NT2/D1 (cell line): Measurements from ENCODE around the gene DNAL4.

Experiments
- DNase-seq: peaks from one replicate; pipeline ENCODE4 v3.0.0-alpha.2; 2011; ENCODE audit warnings: low read depth, low spot score
- H3K27me3 ChIP-seq: 2 replicates; pipeline ENCODE4 v1.6.0; 2011; ENCODE audit warnings: mild to moderate bottlenecking; ENCODE audit not compliant: insufficient read length, insufficient read depth
- H3K36me3 ChIP-seq: 2 replicates; pipeline ENCODE4 v1.6.1; 2011; ENCODE audit warnings: mild to moderate bottlenecking, low read length, mixed read lengths; ENCODE audit not compliant: insufficient read depth, insufficient read length
- H3K4me1 ChIP-seq: 2 replicates; pipeline ENCODE4 v1.5.1; 2011; ENCODE audit not compliant: insufficient read depth, insufficient read length
- H3K4me3 ChIP-seq: 2 replicates; pipeline ENCODE4 v1.5.1; 2011; ENCODE audit warnings: low read depth; ENCODE audit not compliant: insufficient read length
- H3K9ac ChIP-seq: 2 replicates; pipeline ENCODE4 v1.6.0; 2011; ENCODE audit warnings: low read depth; ENCODE audit not compliant: insufficient read length
- H3K9me3 ChIP-seq: 2 replicates; pipeline ENCODE4 v1.5.1; 2011; ENCODE audit warnings: mild to moderate bottlenecking, low read length; ENCODE audit not compliant: insufficient read depth
- SUZ12 ChIP-seq: IDR thresholded peaks from 2 replicates; pipeline ENCODE4 v1.6.1; 2011; ENCODE audit not compliant: insufficient read length, insufficient read depth; ENCODE audit errors: extremely low read depth
- YY1 ChIP-seq: IDR thresholded peaks from 2 replicates; pipeline ENCODE4 v1.6.1; 2011; ENCODE audit not compliant: insufficient read length, insufficient read depth
- ZNF274 ChIP-seq: IDR thresholded peaks from 2 replicates; pipeline ENCODE4 v1.6.1; 2011; ENCODE audit warnings: mild to moderate bottlenecking, low read depth, low read length

DNAL4 gene

GRCh38 chr22:38786631-38787030 is 7.3 kb downstream of the DNAL4 start:
- no peak overlapping the region for H3K9ac ChIP-seq
- no peaks in the 10 kb centered on the region for H3K27me3 ChIP-seq
- no peak for TF ChIP-seq YY1
- no peak for TF ChIP-seq ZNF274
- TF ChIP-seq SUZ12, result no peak
- H3K9me3 ChIP-seq, result no peaks in the 10 kb centered on the region
- no peak for DNase-seq
- H3K36me3 ChIP-seq, result peaks cover 19% of the 10 kb centered on the region
- H3K4me3 ChIP-seq, result no peak overlapping the region
- H3K4me1 ChIP-seq, result peaks cover 3% of the 10 kb centered on the region

- Histone ChIP-seq H3K36me3 (peaks cover 27% of the 10 kb centered on the region), H3K4me3 (no peak overlapping the region), H3K9me3 (no peaks in the 10 kb centered on the region), H3K9ac (no peak overlapping the region), H3K27me3 (no peaks in the 10 kb centered on the region), H3K4me1 (peaks cover 3% of the 10 kb centered on the region)
- DNase-seq, result no peak
- TF ChIP-seq ZNF274, result no peak
- TF ChIP-seq YY1, result no peak
- TF ChIP-seq SUZ12, result no peak
These were observed 9.1 kb downstream of the DNAL4 start for GRCh38 chr22:38784856-38785255.

DNA sequence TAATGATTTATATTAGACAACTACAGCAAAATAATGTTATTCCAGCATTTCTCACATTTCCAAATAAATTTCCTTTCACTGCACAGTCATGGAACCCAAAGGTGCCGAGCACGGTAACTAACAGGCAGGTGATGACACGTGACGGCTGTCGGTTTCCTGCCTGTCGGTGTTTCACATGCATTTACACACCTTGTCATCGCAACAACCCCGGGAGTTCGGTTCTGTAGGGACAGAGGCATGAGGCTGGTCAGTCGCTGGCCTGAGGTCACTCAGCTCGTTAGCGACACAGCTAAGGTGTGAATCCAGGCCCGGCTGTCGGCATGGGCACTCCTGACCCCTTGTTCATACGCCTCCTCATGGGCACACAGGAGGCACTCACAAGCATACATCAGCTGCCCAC is 9.9 kb downstream of the DNAL4 start:
- Histone ChIP-seq H3K9me3 (no peaks in the 10 kb centered on the region), H3K27me3 (no peaks in the 10 kb centered on the region), H3K4me1 (peaks cover 3% of the 10 kb centered on the region), H3K9ac (no peak overlapping the region), H3K4me3 (no peak overlapping the region), H3K36me3 (peaks cover 29% of the 10 kb centered on the region)
- no peak for DNase-seq
- no peak for TF ChIP-seq YY1
- TF ChIP-seq SUZ12, result no peak
- TF ChIP-seq ZNF274, result no peak

DNA sequence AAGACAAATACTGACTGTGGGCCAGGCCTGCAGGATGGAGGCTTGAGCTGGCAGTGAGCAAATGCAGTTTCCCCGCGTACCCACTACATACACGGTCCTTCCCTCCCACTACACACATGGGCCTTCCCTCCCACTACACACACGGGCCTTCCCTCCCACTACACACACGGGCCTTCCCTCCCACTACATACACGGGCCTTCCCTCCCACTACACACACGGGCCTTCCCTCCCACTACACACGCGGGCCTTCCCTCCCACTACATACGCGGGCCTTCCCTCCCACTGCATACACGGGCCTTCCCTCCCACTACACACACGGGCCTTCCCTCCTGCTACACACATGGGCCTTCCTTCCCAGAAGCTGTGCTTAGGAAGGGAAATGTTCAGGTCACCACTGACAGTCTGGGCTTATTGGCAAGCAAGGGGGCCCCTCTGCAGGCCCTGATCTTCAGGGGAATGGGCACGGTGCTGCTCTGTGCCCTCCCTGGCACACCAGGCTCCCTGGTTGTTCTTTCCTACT is 10.8 kb downstream of the DNAL4 start:
- H3K9ac ChIP-seq, result no peak overlapping the region

GRCh38 chr22:38782402-38783094 is 11.4 kb downstream of the DNAL4 start:
- peaks cover 26% of the 10 kb centered on the region for H3K36me3 ChIP-seq
- DNase-seq, result no peak
- H3K9ac ChIP-seq, result no peak overlapping the region
- no peaks in the 10 kb centered on the region for H3K9me3 ChIP-seq
- TF ChIP-seq ZNF274, result no peak
- H3K27me3 ChIP-seq, result no peaks in the 10 kb centered on the region
- H3K4me3 ChIP-seq, result no peak overlapping the region
- H3K4me1 ChIP-seq, result peaks cover 3% of the 10 kb centered on the region

More for the DNA sequence above, 10.8 kb downstream of the DNAL4 start:
- H3K9me3 ChIP-seq, result no peaks in the 10 kb centered on the region
- H3K27me3 ChIP-seq, result no peaks in the 10 kb centered on the region
- H3K4me1 ChIP-seq, result peaks cover 3% of the 10 kb centered on the region
- H3K4me3 ChIP-seq, result no peak overlapping the region
- DNase-seq, result no peak
- TF ChIP-seq YY1, result no peak
- TF ChIP-seq SUZ12, result no peak
- no peak for TF ChIP-seq ZNF274
- peaks cover 29% of the 10 kb centered on the region for H3K36me3 ChIP-seq

- TF ChIP-seq ZNF274, result no peak
- no peak for TF ChIP-seq YY1
- no peak for TF ChIP-seq SUZ12
- no peaks in the 10 kb centered on the region for H3K9me3 ChIP-seq
- no peak overlapping the region for H3K9ac ChIP-seq
- peaks cover 25% of the 10 kb centered on the region for H3K36me3 ChIP-seq
- peaks cover 4% of the 10 kb centered on the region for H3K4me1 ChIP-seq
- DNase-seq, result no peak
- H3K27me3 ChIP-seq, result no peaks in the 10 kb centered on the region
- no peak overlapping the region for H3K4me3 ChIP-seq
These were observed 12.9 kb downstream of the DNAL4 start for GRCh38 chr22:38781033-38781432.

GRCh38 chr22:38777087-38777671 is 16.8 kb downstream of the DNAL4 start:
- Histone ChIP-seq H3K9me3 (no peaks in the 10 kb centered on the region), H3K9ac (no peak overlapping the region), H3K4me3 (no peak overlapping the region), H3K36me3 (peaks cover 25% of the 10 kb centered on the region), H3K4me1 (peaks cover 13% of the 10 kb centered on the region), H3K27me3 (no peaks in the 10 kb centered on the region)
- TF ChIP-seq ZNF274 (no peak), YY1 (no peak), SUZ12 (no peak)
- DNase-seq, result no peak

GRCh38 chr22:38776086-38776485 is 17.9 kb downstream of the DNAL4 start:
- TF ChIP-seq YY1 (no peak), SUZ12 (no peak), ZNF274 (no peak)
- Histone ChIP-seq H3K4me1 (peaks cover 13% of the 10 kb centered on the region), H3K36me3 (peaks cover 19% of the 10 kb centered on the region), H3K4me3 (no peak overlapping the region), H3K9ac (no peak overlapping the region), H3K9me3 (no peaks in the 10 kb centered on the region), H3K27me3 (no peaks in the 10 kb centered on the region)
- no peak for DNase-seq
